ENCODE results near the gene ANKS6. TPM values are rescaled to one million over a fixed set of nuclear protein-coding genes. Genes with fewer than 3 reads are reported as not detected.

ANKS6 gene
- polyA plus RNA-seq, 1 experiment = 13.0 TPM

- Histone ChIP-seq H3K27me3 (ENCODE audit: control insufficient read depth, insufficient read depth, low read length) (no peaks in the 10 kb centered on the region; the same call in 1 of the 2 replicates), H3K36me3 (ENCODE audit: control insufficient read depth, insufficient read depth, low read length) (no peaks in the 10 kb centered on the region), H3K4me3 (ENCODE audit: low read depth, low read length) (no peak overlapping the region)
- ChIA-PET POLR2A (no interaction called here), CTCF (interaction anchor here (0.6 to 4.9 kb wide), 2 partner anchors 10 to 1179 kb away, joined by 3 to 30 read pairs; no protein-coding TSS in a partner anchor)
- TF ChIP-seq CTCF (IDR thresholded peaks at IDR 0.05; ENCODE audit: insufficient read depth, low read depth, low read length) = no peak
- DNase-seq (ENCODE audit: low read depth) = no peak
Measured at GRCh38 chr9:98838155-98838867, 42.0 kb upstream of the ANKS6 start.

GRCh38 chr9:98837516-98837915 is 41.2 kb upstream of the ANKS6 start:
- ChIA-PET POLR2A (no interaction called here), CTCF (interaction anchor here (4.9 kb wide), 1 partner anchor 11 kb away, joined by 30 read pairs; no protein-coding TSS in a partner anchor)
- H3K36me3 ChIP-seq (ENCODE audit: control insufficient read depth, insufficient read depth, low read length) = no peaks in the 10 kb centered on the region
- no peak for TF ChIP-seq CTCF (IDR thresholded peaks at IDR 0.05; ENCODE audit: insufficient read depth, low read depth, low read length)
- H3K4me3 ChIP-seq (ENCODE audit: low read depth, low read length) = no peak overlapping the region
- H3K27me3 ChIP-seq (ENCODE audit: control insufficient read depth, insufficient read depth, low read length) = no peaks in the 10 kb centered on the region; the same call in 1 of the 2 replicates
- no peak for DNase-seq (ENCODE audit: low read depth)

- DNase-seq (ENCODE audit: low read depth) = no peak
- ChIA-PET CTCF (interaction anchor here (4.9 kb wide), 1 partner anchor 12 kb away, joined by 30 read pairs; no protein-coding TSS in a partner anchor), POLR2A (no interaction called here)
- H3K36me3 ChIP-seq (ENCODE audit: control insufficient read depth, insufficient read depth, low read length) = no peaks in the 10 kb centered on the region
- H3K4me3 ChIP-seq (ENCODE audit: low read depth, low read length) = no peak overlapping the region
- no peaks in the 10 kb centered on the region; the same call in 1 of the 2 replicates for H3K27me3 ChIP-seq (ENCODE audit: control insufficient read depth, insufficient read depth, low read length)
- no peak for TF ChIP-seq CTCF (IDR thresholded peaks at IDR 0.05; ENCODE audit: insufficient read depth, low read depth, low read length)
Measured at GRCh38 chr9:98836206-98836605, 39.9 kb upstream of the ANKS6 start.

- no peak for TF ChIP-seq CTCF (IDR thresholded peaks at IDR 0.05; ENCODE audit: insufficient read depth, low read depth, low read length)
- no peak for DNase-seq (ENCODE audit: low read depth)
- H3K27me3 ChIP-seq (ENCODE audit: control insufficient read depth, insufficient read depth, low read length) = no peaks in the 10 kb centered on the region; the same call in 1 of the 2 replicates
- CTCF ChIA-PET = no interaction called here
- POLR2A ChIA-PET = no interaction called here
- H3K36me3 ChIP-seq (ENCODE audit: control insufficient read depth, insufficient read depth, low read length) = no peaks in the 10 kb centered on the region
- H3K4me3 ChIP-seq (ENCODE audit: low read depth, low read length) = no peak overlapping the region
Measured at GRCh38 chr9:98834386-98834785, 38.0 kb upstream of the ANKS6 start.

GRCh38 chr9:98833090-98833956 is 37.0 kb upstream of the ANKS6 start:
- CTCF ChIA-PET = no interaction called here

More at GRCh38 chr9:98833090-98833956, 37.0 kb upstream of the ANKS6 start:
- no peak for TF ChIP-seq CTCF (IDR thresholded peaks at IDR 0.05; ENCODE audit: insufficient read depth, low read depth, low read length)
- no peak for DNase-seq (ENCODE audit: low read depth)
- no peak overlapping the region for H3K4me3 ChIP-seq (ENCODE audit: low read depth, low read length)
- POLR2A ChIA-PET = no interaction called here
- H3K36me3 ChIP-seq (ENCODE audit: control insufficient read depth, insufficient read depth, low read length) = no peaks in the 10 kb centered on the region
- H3K27me3 ChIP-seq (ENCODE audit: control insufficient read depth, insufficient read depth, low read length) = no peaks in the 10 kb centered on the region

Measured in BJ (cell line).